Ovary (tissue), 3 donors: ENCODE results near the gene SUGT1.

Experiments used
- EP300 ChIP-seq: sonication (generic); formaldehyde crosslinking; IDR thresholded peaks from one replicate; pipeline ENCODE4 v1.6.1; 2017; ENCODE audit warnings: antibody characterized with exemption
- POLR2A ChIP-seq: fragments of 450-650 bp; IDR thresholded peaks from one replicate; pipeline ENCODE4 v1.6.1; 2017; ENCODE audit warnings: antibody characterized with exemption, mild to moderate bottlenecking, moderate library complexity
- TF ChIP-seq, protein P1 (sequence below), 3 donors: fragments of 450-650 bp in 2 of 3; fragments of 200-600 bp in 1 of 3; IDR thresholded peaks; one replicate each; pipeline versions ENCODE4 v1.5.1 to v1.8.0; 2016 to 2022; ENCODE audit warnings: antibody characterized with exemption in 3 of 3, mild to moderate bottlenecking in 1 of 3
- donor health status: DM: no; HTN: no; CAD: no.

DNA sequence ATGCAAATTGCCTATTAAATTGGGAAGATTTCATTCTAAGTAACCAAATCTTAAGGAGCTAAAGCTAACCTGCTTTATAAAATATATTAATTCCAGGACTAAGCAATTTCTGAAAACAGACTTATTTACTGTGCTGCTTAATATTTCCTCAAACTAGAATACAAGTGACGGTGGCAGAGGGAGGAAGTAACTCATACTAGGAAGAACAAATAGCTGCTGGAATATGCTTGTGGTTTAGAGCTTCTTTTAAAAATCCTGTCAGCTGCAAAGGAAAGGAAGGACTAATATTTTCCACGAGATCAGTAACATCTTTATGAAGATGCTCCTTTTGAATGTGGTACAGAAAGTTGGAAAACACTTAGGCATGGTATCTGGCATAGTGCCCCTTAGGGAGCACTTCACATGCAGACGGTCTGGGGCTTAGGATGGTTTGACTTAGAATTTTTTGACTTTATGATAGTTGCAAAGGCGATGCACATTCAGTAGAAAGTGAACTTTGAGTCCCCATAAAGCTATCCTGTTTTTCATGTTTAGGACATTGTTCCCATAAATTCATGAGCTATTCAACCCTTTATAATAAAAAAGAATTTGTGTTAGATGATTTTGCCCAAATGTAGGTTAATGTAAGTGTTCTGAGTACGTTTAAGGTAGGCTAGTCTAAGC, 13.8 kb upstream of the SUGT1 start:
- TF ChIP-seq, protein P1, sequence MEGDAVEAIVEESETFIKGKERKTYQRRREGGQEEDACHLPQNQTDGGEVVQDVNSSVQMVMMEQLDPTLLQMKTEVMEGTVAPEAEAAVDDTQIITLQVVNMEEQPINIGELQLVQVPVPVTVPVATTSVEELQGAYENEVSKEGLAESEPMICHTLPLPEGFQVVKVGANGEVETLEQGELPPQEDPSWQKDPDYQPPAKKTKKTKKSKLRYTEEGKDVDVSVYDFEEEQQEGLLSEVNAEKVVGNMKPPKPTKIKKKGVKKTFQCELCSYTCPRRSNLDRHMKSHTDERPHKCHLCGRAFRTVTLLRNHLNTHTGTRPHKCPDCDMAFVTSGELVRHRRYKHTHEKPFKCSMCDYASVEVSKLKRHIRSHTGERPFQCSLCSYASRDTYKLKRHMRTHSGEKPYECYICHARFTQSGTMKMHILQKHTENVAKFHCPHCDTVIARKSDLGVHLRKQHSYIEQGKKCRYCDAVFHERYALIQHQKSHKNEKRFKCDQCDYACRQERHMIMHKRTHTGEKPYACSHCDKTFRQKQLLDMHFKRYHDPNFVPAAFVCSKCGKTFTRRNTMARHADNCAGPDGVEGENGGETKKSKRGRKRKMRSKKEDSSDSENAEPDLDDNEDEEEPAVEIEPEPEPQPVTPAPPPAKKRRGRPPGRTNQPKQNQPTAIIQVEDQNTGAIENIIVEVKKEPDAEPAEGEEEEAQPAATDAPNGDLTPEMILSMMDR (IDR thresholded peaks at IDR 0.05): no peak
- no peak for TF ChIP-seq POLR2A
- no peak for TF ChIP-seq EP300
